Spleen (tissue), 7 donors: Measurements from ENCODE around the gene INKA2.

Experiments
- CTCF ChIP-seq, 11 experiments: fragments of 200-600 bp in 7 of 11; fragments of 450-650 bp in 4 of 11; sonication (generic) in 4 of 11; IDR thresholded peaks in 8 of 11; conservative IDR thresholded peaks in 3 of 11; 1 replicate in 7 of 11; 2 replicates in 4 of 11; pipeline versions ENCODE4 v1.4.0 to v1.8.0; 2016 to 2021; ENCODE audit warnings: antibody characterized with exemption in 11 of 11, inconsistent platforms in 4 of 11, mild to moderate bottlenecking in 1 of 11
- POLR2A ChIP-seq, 3 donors: fragments of 450-650 bp; IDR thresholded peaks; one replicate each; pipeline ENCODE4 v1.5.1; 2017; ENCODE audit warnings: antibody characterized with exemption in 3 of 3, mild to moderate bottlenecking in 1 of 3
- donor health status: DM: no; HTN: no; CAD: no; lungs with moderate emphysema.
- donor health status: DM: no; HTN: no; CAD: no.
- donor health status: DM: no; HTN: no; CAD: no.

GRCh38 chr1:111758373-111758772, 19.2 kb upstream of the INKA2 start:
- no peak for TF ChIP-seq CTCF (IDR thresholded peaks at IDR 0.05 in 8 of 11, conservative IDR thresholded peaks at IDR 0.05 in 3 of 11)
- no peak for TF ChIP-seq POLR2A (IDR thresholded peaks at IDR 0.05)
